CD1c-positive myeloid dendritic cell (primary cell): ENCODE measurements around the gene DYNC1LI1.

Source experiments
- DNase-seq: peaks from one replicate; pipeline ENCODE4 v3.0.0-alpha.2; 2016; ENCODE audit errors: extremely low spot score

The DYNC1LI1 gene

GRCh38 chr3:32492684-32493436 lies 77.8 kb downstream of the DYNC1LI1 start:
- no peak for DNase-seq

GRCh38 chr3:32488474-32489008 lies 82.1 kb downstream of the DYNC1LI1 start:
- DNase-seq = no peak

GRCh38 chr3:32487781-32488473 lies 82.7 kb downstream of the DYNC1LI1 start:
- no peak for DNase-seq

- DNase-seq = peak; percentile 89
These were observed 86.2 kb downstream of the DYNC1LI1 start for GRCh38 chr3:32484436-32484835.

- no peak for DNase-seq
These were observed 86.9 kb downstream of the DYNC1LI1 start for GRCh38 chr3:32483772-32484171.

GRCh38 chr3:32482693-32483092 lies 88.0 kb downstream of the DYNC1LI1 start:
- DNase-seq = no peak

- no peak for DNase-seq
These were observed 88.6 kb downstream of the DYNC1LI1 start for GRCh38 chr3:32481791-32482631.

GRCh38 chr3:32480604-32481003 lies 90.1 kb downstream of the DYNC1LI1 start:
- DNase-seq = no peak
